Colonic mucosa (tissue), 4 donors: Measurements from ENCODE around the gene IGHMBP2. TPM values are rescaled to one million over a fixed set of nuclear protein-coding genes. Genes with fewer than 3 reads are reported as not detected.

ENCODE experiments used
- DNase-seq: peaks from one replicate; pipeline ENCODE4 v3.0.0-alpha.2; 2020
- H3K27ac ChIP-seq: fragments of 200-600 bp; one replicate; pipeline ENCODE4 v1.8.0; 2021
- H3K27me3 ChIP-seq: fragments of 200-600 bp; one replicate; pipeline ENCODE4 v1.8.0; 2021
- H3K36me3 ChIP-seq: fragments of 200-600 bp; one replicate; pipeline ENCODE4 v1.8.0; 2021
- H3K4me1 ChIP-seq: fragments of 200-600 bp; one replicate; pipeline ENCODE4 v1.8.0; 2021; ENCODE audit warnings: mild to moderate bottlenecking
- H3K4me3 ChIP-seq: fragments of 200-600 bp; one replicate; pipeline ENCODE4 v1.8.0; 2021
- H3K9ac ChIP-seq, 2 donors: one replicate each; pipeline ENCODE4 v1.7.0; 2013; ENCODE audit warnings: control low read depth in 2 of 2, low read depth in 2 of 2, low read length in 2 of 2
- H3K9me3 ChIP-seq: fragments of 200-600 bp; one replicate; pipeline ENCODE4 v1.8.0; 2021
- CTCF ChIP-seq: fragments of 200-600 bp; IDR thresholded peaks from one replicate; pipeline ENCODE4 v1.8.0; 2022; ENCODE audit warnings: antibody characterized with exemption, mild to moderate bottlenecking
- intact Hi-C: fragments of 100-400 bp; cut with DNase I; formaldehyde crosslinking; loops from one replicate; pipeline ENCODE4 v1.14.1; 2022
- total RNA-seq, 2 donors: library from RNA; stranded (reverse); fragmentation: NEBNext Ultra II Directional in 1 of 2; extraction: Animal tissue kit (Norgen Biotek cat#: 25700) in 1 of 2; gene quantifications; one replicate each; pipeline ENCODE4 v1.2.1, GENCODE V29; 2021
- donor health status: healthy.
- donor health status: DM: no; HTN: no; CAD: no.
- donor health status: DM: no; HTN: no; CAD: no.

The IGHMBP2 gene
- total RNA-seq, 2 donors from 2014 or later = 16.6 to 20.4 TPM

- H3K9me3 ChIP-seq = no peaks in the 10 kb centered on the region
- H3K27ac ChIP-seq = no peak overlapping the region
- H3K4me3 ChIP-seq = no peak overlapping the region
- H3K36me3 ChIP-seq = peaks cover 7% of the 10 kb centered on the region
- intact Hi-C loops = no loop called here
- no peak for DNase-seq
- H3K9ac ChIP-seq = no peak overlapping the region
- TF ChIP-seq CTCF = no peak
- no peaks in the 10 kb centered on the region for H3K27me3 ChIP-seq
- no peaks in the 10 kb centered on the region for H3K4me1 ChIP-seq
Measured at GRCh38 chr11:68892576-68892975, 11.1 kb upstream of the IGHMBP2 start.

- no peaks in the 10 kb centered on the region for H3K9me3 ChIP-seq
- no peaks in the 10 kb centered on the region for H3K27me3 ChIP-seq
- peaks cover 7% of the 10 kb centered on the region for H3K36me3 ChIP-seq
- intact Hi-C loops = no loop called here
- H3K4me3 ChIP-seq = no peak overlapping the region
- no peaks in the 10 kb centered on the region for H3K4me1 ChIP-seq
- H3K27ac ChIP-seq = no peak overlapping the region
- no peak for DNase-seq
- H3K9ac ChIP-seq = no peak overlapping the region
- TF ChIP-seq CTCF = no peak
Measured at GRCh38 chr11:68893282-68893681, 10.4 kb upstream of the IGHMBP2 start.

GRCh38 chr11:68896171-68896959 is 7.3 kb upstream of the IGHMBP2 start:
- no peak overlapping the region for H3K27ac ChIP-seq
- H3K36me3 ChIP-seq = peaks cover 7% of the 10 kb centered on the region
- no peak overlapping the region for H3K4me3 ChIP-seq
- H3K27me3 ChIP-seq = no peaks in the 10 kb centered on the region
- intact Hi-C loops = no loop called here
- H3K9ac ChIP-seq = no peak overlapping the region
- no peak for TF ChIP-seq CTCF
- no peaks in the 10 kb centered on the region for H3K4me1 ChIP-seq
- no peaks in the 10 kb centered on the region for H3K9me3 ChIP-seq
- DNase-seq = no peak

- intact Hi-C loops = no loop called here
- H3K36me3 ChIP-seq = peaks cover 7% of the 10 kb centered on the region
- no peak for TF ChIP-seq CTCF
Measured at GRCh38 chr11:68897441-68897840, 6.2 kb upstream of the IGHMBP2 start.

GRCh38 chr11:68900835-68901381 is 2.8 kb upstream of the IGHMBP2 start:
- DNase-seq = no peak
- no peaks in the 10 kb centered on the region for H3K36me3 ChIP-seq
- intact Hi-C loops = no loop called here
- no peak overlapping the region for H3K9ac ChIP-seq
- H3K27ac ChIP-seq = no peak overlapping the region
- no peak overlapping the region for H3K4me3 ChIP-seq
- no peaks in the 10 kb centered on the region for H3K9me3 ChIP-seq
- peaks cover 13% of the 10 kb centered on the region for H3K4me1 ChIP-seq
- no peak for TF ChIP-seq CTCF
- H3K27me3 ChIP-seq = no peaks in the 10 kb centered on the region

More at GRCh38 chr11:68897441-68897840, 6.2 kb upstream of the IGHMBP2 start:
- peaks cover under 1% of the 10 kb centered on the region for H3K4me1 ChIP-seq
- no peak overlapping the region for H3K9ac ChIP-seq
- H3K27ac ChIP-seq = no peak overlapping the region
- DNase-seq = no peak
- H3K4me3 ChIP-seq = no peak overlapping the region
- no peaks in the 10 kb centered on the region for H3K9me3 ChIP-seq
- no peaks in the 10 kb centered on the region for H3K27me3 ChIP-seq
